ENCODE data around the gene PHOX2A.

PHOX2A gene

GRCh38 chr11:72230764-72231365 lies 13.1 kb downstream of the PHOX2A start:
- TF ChIP-seq SPI1 (IDR thresholded peaks at IDR 0.05; ENCODE audit: borderline replicate concordance, low read depth): no peak
- TF ChIP-seq, protein P1, sequence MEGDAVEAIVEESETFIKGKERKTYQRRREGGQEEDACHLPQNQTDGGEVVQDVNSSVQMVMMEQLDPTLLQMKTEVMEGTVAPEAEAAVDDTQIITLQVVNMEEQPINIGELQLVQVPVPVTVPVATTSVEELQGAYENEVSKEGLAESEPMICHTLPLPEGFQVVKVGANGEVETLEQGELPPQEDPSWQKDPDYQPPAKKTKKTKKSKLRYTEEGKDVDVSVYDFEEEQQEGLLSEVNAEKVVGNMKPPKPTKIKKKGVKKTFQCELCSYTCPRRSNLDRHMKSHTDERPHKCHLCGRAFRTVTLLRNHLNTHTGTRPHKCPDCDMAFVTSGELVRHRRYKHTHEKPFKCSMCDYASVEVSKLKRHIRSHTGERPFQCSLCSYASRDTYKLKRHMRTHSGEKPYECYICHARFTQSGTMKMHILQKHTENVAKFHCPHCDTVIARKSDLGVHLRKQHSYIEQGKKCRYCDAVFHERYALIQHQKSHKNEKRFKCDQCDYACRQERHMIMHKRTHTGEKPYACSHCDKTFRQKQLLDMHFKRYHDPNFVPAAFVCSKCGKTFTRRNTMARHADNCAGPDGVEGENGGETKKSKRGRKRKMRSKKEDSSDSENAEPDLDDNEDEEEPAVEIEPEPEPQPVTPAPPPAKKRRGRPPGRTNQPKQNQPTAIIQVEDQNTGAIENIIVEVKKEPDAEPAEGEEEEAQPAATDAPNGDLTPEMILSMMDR (IDR thresholded peaks at IDR 0.05; ENCODE audit: insufficient read depth, low read length): no peak
- no peak for DNase-seq (ENCODE audit: low read depth in 1 of 2, low spot score in 1 of 2)
- Histone ChIP-seq H3K4me3 (replicated peaks; ENCODE audit: insufficient read depth, low read length) (no peak overlapping the region), H3K27ac (replicated peaks) (no peak overlapping the region), H3K27me3 (ENCODE audit: insufficient read depth, poor library complexity, severe bottlenecking) (no peaks in the 10 kb centered on the region)

DNA sequence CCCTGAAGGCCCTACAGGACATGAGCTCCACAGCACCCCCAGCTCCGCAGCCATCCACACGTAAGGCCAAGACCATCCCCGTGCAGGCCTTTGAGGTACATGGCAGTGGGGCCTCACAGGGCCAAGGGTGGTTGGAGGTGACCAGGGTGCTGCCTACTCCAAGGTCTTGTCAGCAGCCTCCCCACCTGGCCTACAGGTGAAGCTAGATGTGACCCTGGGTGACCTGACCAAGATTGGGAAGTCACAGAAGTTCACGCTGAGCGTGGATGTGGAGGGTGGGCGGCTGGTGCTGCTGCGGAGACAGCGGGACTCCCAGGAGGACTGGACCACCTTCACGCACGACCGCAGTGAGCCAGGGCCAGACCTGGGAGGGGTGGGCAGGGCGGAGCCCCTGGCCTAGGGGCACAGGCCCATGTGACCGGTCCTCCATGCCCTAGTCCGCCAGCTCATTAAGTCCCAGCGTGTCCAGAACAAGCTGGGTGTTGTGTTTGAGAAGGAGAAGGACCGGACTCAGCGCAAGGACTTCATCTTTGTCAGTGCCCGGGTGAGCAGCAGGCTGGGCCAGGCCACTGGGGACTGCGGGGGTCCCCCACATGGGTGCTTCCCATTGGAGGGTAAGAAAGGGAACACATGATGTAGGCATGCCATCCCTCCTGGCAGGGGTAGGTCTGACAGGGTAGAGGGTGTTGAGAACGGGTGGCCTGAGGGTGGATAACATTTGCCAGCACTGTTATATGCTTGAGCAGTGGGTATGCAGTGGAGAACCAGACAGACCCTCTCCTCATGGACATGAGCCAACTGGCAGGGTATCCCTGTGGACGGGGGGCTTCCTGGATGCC lies 13.8 kb downstream of the PHOX2A start:
- no peaks in the 10 kb centered on the region for H3K27me3 ChIP-seq (ENCODE audit: insufficient read depth, poor library complexity, severe bottlenecking)
- no peak for DNase-seq (ENCODE audit: low read depth in 1 of 2, low spot score in 1 of 2)
- no peak for TF ChIP-seq GABPA (IDR thresholded peaks at IDR 0.05; ENCODE audit: low read depth)
- TF ChIP-seq SPI1 (IDR thresholded peaks at IDR 0.05; ENCODE audit: borderline replicate concordance, low read depth): no peak
- TF ChIP-seq, protein P1 (IDR thresholded peaks at IDR 0.05; ENCODE audit: insufficient read depth, low read length): no peak
- TF ChIP-seq POLR2AphosphoS5 (IDR thresholded peaks at IDR 0.05; ENCODE audit: low read depth): no peak
- TF ChIP-seq, protein P2, sequence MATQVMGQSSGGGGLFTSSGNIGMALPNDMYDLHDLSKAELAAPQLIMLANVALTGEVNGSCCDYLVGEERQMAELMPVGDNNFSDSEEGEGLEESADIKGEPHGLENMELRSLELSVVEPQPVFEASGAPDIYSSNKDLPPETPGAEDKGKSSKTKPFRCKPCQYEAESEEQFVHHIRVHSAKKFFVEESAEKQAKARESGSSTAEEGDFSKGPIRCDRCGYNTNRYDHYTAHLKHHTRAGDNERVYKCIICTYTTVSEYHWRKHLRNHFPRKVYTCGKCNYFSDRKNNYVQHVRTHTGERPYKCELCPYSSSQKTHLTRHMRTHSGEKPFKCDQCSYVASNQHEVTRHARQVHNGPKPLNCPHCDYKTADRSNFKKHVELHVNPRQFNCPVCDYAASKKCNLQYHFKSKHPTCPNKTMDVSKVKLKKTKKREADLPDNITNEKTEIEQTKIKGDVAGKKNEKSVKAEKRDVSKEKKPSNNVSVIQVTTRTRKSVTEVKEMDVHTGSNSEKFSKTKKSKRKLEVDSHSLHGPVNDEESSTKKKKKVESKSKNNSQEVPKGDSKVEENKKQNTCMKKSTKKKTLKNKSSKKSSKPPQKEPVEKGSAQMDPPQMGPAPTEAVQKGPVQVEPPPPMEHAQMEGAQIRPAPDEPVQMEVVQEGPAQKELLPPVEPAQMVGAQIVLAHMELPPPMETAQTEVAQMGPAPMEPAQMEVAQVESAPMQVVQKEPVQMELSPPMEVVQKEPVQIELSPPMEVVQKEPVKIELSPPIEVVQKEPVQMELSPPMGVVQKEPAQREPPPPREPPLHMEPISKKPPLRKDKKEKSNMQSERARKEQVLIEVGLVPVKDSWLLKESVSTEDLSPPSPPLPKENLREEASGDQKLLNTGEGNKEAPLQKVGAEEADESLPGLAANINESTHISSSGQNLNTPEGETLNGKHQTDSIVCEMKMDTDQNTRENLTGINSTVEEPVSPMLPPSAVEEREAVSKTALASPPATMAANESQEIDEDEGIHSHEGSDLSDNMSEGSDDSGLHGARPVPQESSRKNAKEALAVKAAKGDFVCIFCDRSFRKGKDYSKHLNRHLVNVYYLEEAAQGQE (IDR thresholded peaks at IDR 0.05; ENCODE audit: insufficient replicate concordance, low read depth): no peak
- H3K4me3 ChIP-seq (replicated peaks; ENCODE audit: insufficient read depth, low read length): no peak overlapping the region
- no peak overlapping the region for H3K27ac ChIP-seq (replicated peaks)

DNA sequence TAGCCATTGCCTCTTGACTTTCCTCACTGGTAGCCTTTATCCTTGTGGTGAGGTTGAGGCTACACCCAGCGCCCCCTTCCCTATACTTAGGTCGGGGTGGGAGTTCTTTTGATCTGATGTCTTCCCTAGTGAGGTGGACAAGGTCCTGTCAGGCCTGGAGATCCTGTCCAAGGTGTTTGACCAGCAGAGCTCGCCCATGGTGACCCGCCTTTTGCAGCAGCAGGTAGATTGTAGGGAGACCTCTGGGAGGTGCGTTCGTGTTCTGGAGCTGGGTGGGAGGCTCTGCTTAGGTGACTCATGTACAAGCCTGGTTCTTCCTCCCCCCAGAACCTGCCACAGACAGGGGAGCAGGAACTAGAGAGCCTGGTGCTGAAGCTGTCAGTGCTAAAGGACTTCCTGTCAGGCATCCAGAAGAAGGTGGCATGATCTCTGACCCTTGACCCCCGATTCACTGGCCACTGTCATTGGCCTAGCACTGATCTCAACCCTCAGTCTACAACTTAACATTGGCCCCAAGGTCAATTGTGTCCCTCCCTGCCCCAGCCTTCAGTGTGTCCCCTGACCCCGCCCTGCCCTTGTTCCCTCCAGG lies 14.5 kb downstream of the PHOX2A start:
- no peak for DNase-seq (ENCODE audit: low read depth in 1 of 2, low spot score in 1 of 2)
- H3K4me3 ChIP-seq (replicated peaks; ENCODE audit: insufficient read depth, low read length): no peak overlapping the region
- no peaks in the 10 kb centered on the region for H3K27me3 ChIP-seq (ENCODE audit: insufficient read depth, poor library complexity, severe bottlenecking)
- no peak overlapping the region for H3K27ac ChIP-seq (replicated peaks)
- no peak for TF ChIP-seq SPI1 (IDR thresholded peaks at IDR 0.05; ENCODE audit: borderline replicate concordance, low read depth)
- TF ChIP-seq, protein P1 (IDR thresholded peaks at IDR 0.05; ENCODE audit: insufficient read depth, low read length): no peak
- TF ChIP-seq GABPA (IDR thresholded peaks at IDR 0.05; ENCODE audit: low read depth): no peak
- TF ChIP-seq POLR2AphosphoS5 (IDR thresholded peaks at IDR 0.05; ENCODE audit: low read depth): no peak
- TF ChIP-seq, protein P2 (IDR thresholded peaks at IDR 0.05; ENCODE audit: insufficient replicate concordance, low read depth): no peak
